Measurements from ENCODE around the gene GLDC. TPM values are rescaled to one million over a fixed set of nuclear protein-coding genes. Genes with fewer than 3 reads are reported as not detected.
"Not testable (repeated sequence)": the region's sequence is repeated elsewhere in the genome, so short reads cannot be mapped to it uniquely, and the experiment has no call there.

Gene GLDC
- total RNA-seq, 2 donors from 2014 or later = 1.1 TPM; not detected in 1

DNA sequence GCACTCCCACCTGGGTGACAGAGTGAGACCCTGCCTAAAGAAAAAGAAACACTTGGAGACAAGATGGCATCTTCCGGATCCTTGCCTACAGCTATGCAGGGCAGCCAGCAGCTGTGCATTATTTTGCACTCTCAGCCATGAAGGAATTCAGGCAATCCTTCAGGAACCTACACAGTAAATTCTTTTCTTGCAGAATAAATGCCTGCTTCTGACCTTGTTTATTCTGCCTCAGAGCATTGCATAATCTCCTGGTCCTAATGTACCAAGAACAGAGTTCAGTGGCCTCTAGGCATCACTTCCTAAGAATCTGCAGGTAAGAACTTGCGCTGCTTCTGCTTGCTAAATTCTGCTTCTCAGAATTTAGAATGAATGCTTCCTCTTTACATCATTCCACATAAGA, 16.8 kb downstream of the GLDC start:
- H3K27me3 Mint-ChIP-seq = peaks cover 30% of the 10 kb centered on the region
- H3K4me3 Mint-ChIP-seq = no peak overlapping the region
- DNase-seq = no peak
- ATAC-seq = no peak
- H3K36me3 Mint-ChIP-seq (ENCODE audit: low read depth) = no peaks in the 10 kb centered on the region
- H3K9me3 ChIP-seq (ENCODE audit: control insufficient read depth, low read length, poor library complexity, severe bottlenecking) = no peaks in the 10 kb centered on the region
- no peak overlapping the region for H3K27ac Mint-ChIP-seq
- peaks cover 8% of the 10 kb centered on the region for H3K4me1 Mint-ChIP-seq

DNA sequence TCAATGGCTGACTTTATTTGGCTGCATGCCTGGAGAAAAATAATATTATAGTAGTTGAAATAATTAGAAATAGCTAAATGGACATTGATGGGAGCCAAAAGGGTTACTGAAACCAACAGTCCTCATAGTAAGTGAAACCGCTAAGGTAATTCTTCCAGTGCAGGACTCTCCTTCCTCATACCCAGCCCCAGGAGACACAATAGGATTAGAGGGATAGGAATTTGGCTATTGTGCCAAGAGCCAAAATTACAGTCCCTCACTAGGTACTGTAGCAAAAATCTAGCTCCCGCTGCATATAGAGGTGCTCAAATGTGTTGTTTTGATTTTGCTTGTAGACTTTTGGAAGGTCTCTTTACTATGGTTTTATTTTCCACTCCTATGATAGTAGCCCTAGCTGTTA, 20.2 kb downstream of the GLDC start:
- ATAC-seq (no peak), DNase-seq (no peak)
- no peak overlapping the region for H3K27ac Mint-ChIP-seq
- no peaks in the 10 kb centered on the region for H3K4me1 Mint-ChIP-seq
- H3K27me3 Mint-ChIP-seq = peaks cover 31% of the 10 kb centered on the region
- no peak overlapping the region for H3K4me3 Mint-ChIP-seq
- no peaks in the 10 kb centered on the region for H3K36me3 Mint-ChIP-seq (ENCODE audit: low read depth)
- H3K9me3 ChIP-seq (ENCODE audit: control insufficient read depth, low read length, poor library complexity, severe bottlenecking) = no peaks in the 10 kb centered on the region

DNA sequence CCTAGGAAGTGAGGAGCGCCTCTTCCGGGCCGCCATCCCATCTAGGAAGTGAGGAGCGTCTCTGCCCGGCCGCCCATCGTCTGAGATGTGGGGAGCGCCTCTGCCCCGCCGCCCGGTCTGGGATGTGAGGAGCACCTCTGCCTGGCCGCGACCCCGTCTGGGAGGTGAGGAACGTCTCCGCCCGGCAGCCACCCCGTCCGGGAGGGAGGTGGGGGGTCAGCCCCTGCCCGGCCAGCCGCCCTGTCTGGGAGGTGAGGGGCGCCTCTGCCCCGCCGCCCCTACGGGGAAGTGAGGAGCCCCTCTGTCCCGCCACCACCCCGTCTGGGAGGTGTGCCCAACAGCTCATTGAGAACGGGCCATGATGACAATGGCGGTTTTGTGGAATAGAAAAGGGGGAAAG, 22.7 kb downstream of the GLDC start:
- ATAC-seq; DNase-seq; H3K9me3 ChIP-seq (ENCODE audit: control insufficient read depth, low read length, poor library complexity, severe bottlenecking); H3K4me1 Mint-ChIP-seq; H3K27ac Mint-ChIP-seq; H3K36me3 Mint-ChIP-seq (ENCODE audit: low read depth); H3K4me3 Mint-ChIP-seq: not testable (repeated sequence)
- H3K27me3 Mint-ChIP-seq = peaks cover 22% of the 10 kb centered on the region

GRCh38 chr9:6620796-6621195, 24.7 kb downstream of the GLDC start:
- DNase-seq (no peak), ATAC-seq (no peak)
- Mint-ChIP-seq H3K36me3 (ENCODE audit: low read depth) (no peaks in the 10 kb centered on the region), H3K4me3 (no peak overlapping the region), H3K4me1 (no peaks in the 10 kb centered on the region), H3K27ac (no peak overlapping the region), H3K27me3 (peaks cover 9% of the 10 kb centered on the region)
- H3K9me3 ChIP-seq (ENCODE audit: control insufficient read depth, low read length, poor library complexity, severe bottlenecking) = no peaks in the 10 kb centered on the region

DNA sequence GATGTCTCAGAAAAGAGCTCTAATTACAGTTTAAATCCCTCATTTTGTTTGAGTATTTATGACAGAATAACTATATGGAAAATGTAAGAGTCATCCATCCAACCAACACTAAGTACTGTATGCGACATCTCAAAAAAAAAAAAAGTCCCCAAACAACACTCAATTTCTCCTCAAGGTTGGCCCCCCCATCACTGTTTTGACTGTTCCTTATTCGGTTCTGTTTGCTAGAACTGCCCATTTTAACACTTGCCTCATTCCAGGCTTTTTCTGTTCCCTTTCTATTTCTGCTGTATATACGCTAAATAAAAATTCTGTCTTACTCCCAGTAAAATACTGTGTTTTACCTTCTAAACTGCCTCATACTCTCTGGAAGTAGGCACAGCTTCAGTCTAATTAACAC, 25.2 kb downstream of the GLDC start:
- Mint-ChIP-seq H3K27me3 (peaks cover 5% of the 10 kb centered on the region), H3K36me3 (ENCODE audit: low read depth) (no peaks in the 10 kb centered on the region), H3K4me3 (no peak overlapping the region), H3K27ac (no peak overlapping the region), H3K4me1 (no peaks in the 10 kb centered on the region)
- no peak for DNase-seq
- H3K9me3 ChIP-seq (ENCODE audit: control insufficient read depth, low read length, poor library complexity, severe bottlenecking) = no peaks in the 10 kb centered on the region
- ATAC-seq = no peak

- H3K27me3 Mint-ChIP-seq = peaks cover 4% of the 10 kb centered on the region
- H3K9me3 ChIP-seq (ENCODE audit: control insufficient read depth, low read length, poor library complexity, severe bottlenecking) = no peaks in the 10 kb centered on the region
- ATAC-seq (no peak), DNase-seq (no peak)
- H3K27ac Mint-ChIP-seq = no peak overlapping the region
- H3K4me3 Mint-ChIP-seq = no peak overlapping the region
- no peaks in the 10 kb centered on the region for H3K36me3 Mint-ChIP-seq (ENCODE audit: low read depth)
- no peaks in the 10 kb centered on the region for H3K4me1 Mint-ChIP-seq
Observed at GRCh38 chr9:6619909-6620308, 25.6 kb downstream of the GLDC start.

GRCh38 chr9:6616951-6617602, 28.5 kb downstream of the GLDC start:
- no peak for DNase-seq
- no peaks in the 10 kb centered on the region for H3K27me3 Mint-ChIP-seq
- H3K27ac Mint-ChIP-seq = no peak overlapping the region
- no peaks in the 10 kb centered on the region for H3K36me3 Mint-ChIP-seq (ENCODE audit: low read depth)
- H3K9me3 ChIP-seq (ENCODE audit: control insufficient read depth, low read length, poor library complexity, severe bottlenecking) = no peaks in the 10 kb centered on the region
- no peak overlapping the region for H3K4me3 Mint-ChIP-seq
- no peaks in the 10 kb centered on the region for H3K4me1 Mint-ChIP-seq
- ATAC-seq = no peak

- Mint-ChIP-seq H3K27ac (no peak overlapping the region), H3K4me3 (no peak overlapping the region), H3K27me3 (no peaks in the 10 kb centered on the region), H3K36me3 (ENCODE audit: low read depth) (no peaks in the 10 kb centered on the region), H3K4me1 (no peaks in the 10 kb centered on the region)
- ATAC-seq (no peak), DNase-seq (no peak)
- H3K9me3 ChIP-seq (ENCODE audit: control insufficient read depth, low read length, poor library complexity, severe bottlenecking) = no peaks in the 10 kb centered on the region
Observed at GRCh38 chr9:6614489-6614888, 31.0 kb downstream of the GLDC start.

- no peaks in the 10 kb centered on the region for H3K4me1 Mint-ChIP-seq
- H3K36me3 Mint-ChIP-seq (ENCODE audit: low read depth) = no peaks in the 10 kb centered on the region
- no peaks in the 10 kb centered on the region for H3K9me3 ChIP-seq (ENCODE audit: control insufficient read depth, low read length, poor library complexity, severe bottlenecking)
- H3K4me3 Mint-ChIP-seq = no peak overlapping the region
- no peak for DNase-seq
- no peaks in the 10 kb centered on the region for H3K27me3 Mint-ChIP-seq
- ATAC-seq = no peak
- no peak overlapping the region for H3K27ac Mint-ChIP-seq
Observed at GRCh38 chr9:6611865-6612264, 33.7 kb downstream of the GLDC start.

DNA sequence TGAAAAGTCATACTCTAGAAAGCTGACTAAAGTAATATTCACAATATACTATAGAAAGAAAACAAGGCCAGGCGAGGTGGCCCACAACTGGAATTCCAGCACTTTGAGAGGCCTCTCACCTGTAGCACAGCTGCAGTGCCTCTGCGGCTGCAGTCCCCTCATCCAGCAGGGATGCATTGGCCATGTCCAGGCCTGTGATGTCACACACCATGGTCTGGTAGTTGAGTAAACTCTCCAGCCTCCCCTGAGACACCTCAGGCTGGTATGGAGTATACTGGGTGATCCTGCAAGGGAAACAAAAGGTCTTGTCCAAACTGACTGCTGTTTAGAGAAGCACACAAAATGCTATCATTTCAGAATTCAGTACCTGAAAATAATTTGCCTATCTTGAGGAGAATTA, 35.5 kb downstream of the GLDC start:
- Mint-ChIP-seq H3K36me3 (ENCODE audit: low read depth) (no peaks in the 10 kb centered on the region), H3K27ac (peak overlapping the region; percentile 43), H3K4me3 (no peak overlapping the region), H3K27me3 (no peaks in the 10 kb centered on the region), H3K4me1 (peaks cover 3% of the 10 kb centered on the region)
- no peak for ATAC-seq
- no peaks in the 10 kb centered on the region for H3K9me3 ChIP-seq (ENCODE audit: control insufficient read depth, low read length, poor library complexity, severe bottlenecking)
- no peak for DNase-seq

DNA sequence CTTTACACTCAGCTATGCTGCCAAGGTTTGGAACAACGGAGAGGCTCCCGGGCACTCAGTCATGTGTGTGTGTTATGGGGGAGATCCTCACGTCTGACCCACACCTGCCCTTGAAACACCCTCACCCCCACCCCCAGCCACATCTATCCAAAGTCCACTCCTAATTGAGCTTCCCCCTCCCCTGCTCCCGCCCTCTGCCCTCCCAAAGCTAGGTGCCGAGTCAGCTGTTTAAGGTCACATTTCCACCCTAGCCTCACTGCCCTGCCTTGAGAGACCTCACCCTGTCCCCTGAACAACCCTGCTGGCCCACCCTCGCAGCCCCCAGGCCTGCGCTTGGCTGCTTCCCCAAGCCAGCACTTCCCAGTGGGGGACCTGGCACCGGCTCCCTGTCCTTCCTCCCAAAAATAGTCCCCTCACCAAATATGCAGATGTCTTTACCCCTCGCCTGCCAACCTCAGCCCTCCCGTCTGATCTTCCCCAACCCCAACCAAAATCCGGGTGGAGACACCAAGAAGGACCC, 36.0 kb downstream of the GLDC start:
- H3K4me3 Mint-ChIP-seq = no peak overlapping the region
- H3K36me3 Mint-ChIP-seq (ENCODE audit: low read depth) = no peaks in the 10 kb centered on the region
- peaks cover 3% of the 10 kb centered on the region for H3K4me1 Mint-ChIP-seq
- H3K9me3 ChIP-seq (ENCODE audit: control insufficient read depth, low read length, poor library complexity, severe bottlenecking) = no peaks in the 10 kb centered on the region
- no peaks in the 10 kb centered on the region for H3K27me3 Mint-ChIP-seq
- H3K27ac Mint-ChIP-seq = peak overlapping the region; percentile 43
- DNase-seq = no peak
- no peak for ATAC-seq

GRCh38 chr9:6605202-6605601, 40.3 kb downstream of the GLDC start:
- Mint-ChIP-seq H3K4me3 (peak overlapping the region; percentile 21), H3K36me3 (ENCODE audit: low read depth) (no peaks in the 10 kb centered on the region), H3K27me3 (no peaks in the 10 kb centered on the region), H3K27ac (no peak overlapping the region), H3K4me1 (peaks cover 3% of the 10 kb centered on the region)
- H3K9me3 ChIP-seq (ENCODE audit: control insufficient read depth, low read length, poor library complexity, severe bottlenecking) = no peaks in the 10 kb centered on the region
- DNase-seq (no peak), ATAC-seq (peak; percentile 46)

GRCh38 chr9:6600426-6600825, 45.1 kb downstream of the GLDC start:
- Mint-ChIP-seq H3K36me3 (ENCODE audit: low read depth) (no peaks in the 10 kb centered on the region), H3K27ac (no peak overlapping the region), H3K4me3 (no peak overlapping the region), H3K27me3 (no peaks in the 10 kb centered on the region), H3K4me1 (peaks cover 8% of the 10 kb centered on the region)
- DNase-seq = no peak
- H3K9me3 ChIP-seq (ENCODE audit: control insufficient read depth, low read length, poor library complexity, severe bottlenecking) = no peaks in the 10 kb centered on the region
- ATAC-seq = no peak

GRCh38 chr9:6600006-6600405, 45.5 kb downstream of the GLDC start:
- H3K4me3 Mint-ChIP-seq = no peak overlapping the region
- ATAC-seq = no peak

More at GRCh38 chr9:6600006-6600405, 45.5 kb downstream of the GLDC start:
- no peaks in the 10 kb centered on the region for H3K9me3 ChIP-seq (ENCODE audit: control insufficient read depth, low read length, poor library complexity, severe bottlenecking)
- no peaks in the 10 kb centered on the region for H3K36me3 Mint-ChIP-seq (ENCODE audit: low read depth)
- DNase-seq = no peak
- H3K4me1 Mint-ChIP-seq = peaks cover 5% of the 10 kb centered on the region
- H3K27me3 Mint-ChIP-seq = no peaks in the 10 kb centered on the region
- H3K27ac Mint-ChIP-seq = no peak overlapping the region

Measured in T-helper 17 cell (primary cell).